GM10266 (cell line): ENCODE measurements around the gene SLC35F2.

Source experiments
- DNase-seq: peaks from one replicate; pipeline ENCODE4 v3.0.0; 2012; ENCODE audit errors: extremely low spot score
- CTCF ChIP-seq: IDR thresholded peaks from 2 replicates; pipeline ENCODE4 v1.5.1; 2012; ENCODE audit warnings: mild to moderate bottlenecking, low read depth; ENCODE audit not compliant: control insufficient read depth, insufficient read depth; ENCODE audit errors: missing control alignments

The SLC35F2 gene

DNA sequence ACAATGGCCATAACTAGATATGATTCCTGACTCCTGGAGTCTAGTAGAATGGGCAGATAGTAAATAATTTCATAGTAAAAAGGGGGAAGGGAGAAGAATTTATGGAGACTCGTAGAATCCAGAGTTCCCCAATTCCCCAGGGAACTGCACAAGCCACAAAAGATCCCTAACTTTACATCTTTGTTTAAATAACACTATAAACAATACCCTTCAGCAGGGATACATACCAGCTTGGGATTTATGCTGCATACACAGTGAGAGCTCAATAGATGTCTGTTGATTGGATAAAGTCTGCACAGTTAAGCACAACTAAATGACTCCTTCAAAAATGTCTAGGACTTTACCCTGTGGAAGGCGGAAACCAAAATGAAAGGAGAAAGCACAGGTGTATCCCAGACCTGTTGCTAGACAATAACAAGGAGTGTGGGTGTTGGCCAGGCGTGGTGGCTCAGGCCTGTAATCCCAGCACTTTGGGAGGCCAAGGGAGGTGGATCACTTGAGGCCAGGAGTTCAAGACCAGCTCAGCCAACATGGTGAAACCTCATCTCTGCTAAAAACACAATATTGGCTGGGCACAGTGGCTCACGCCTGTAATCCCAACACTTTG, 6.8 kb downstream of the SLC35F2 start:
- no peak for TF ChIP-seq CTCF
- no peak for DNase-seq

GRCh38 chr11:107849790-107850189, 8.8 kb downstream of the SLC35F2 start:
- DNase-seq, result no peak
- no peak for TF ChIP-seq CTCF

GRCh38 chr11:107848345-107848744, 10.2 kb downstream of the SLC35F2 start:
- no peak for DNase-seq
- no peak for TF ChIP-seq CTCF

GRCh38 chr11:107847184-107847583, 11.4 kb downstream of the SLC35F2 start:
- no peak for DNase-seq
- TF ChIP-seq CTCF, result no peak

DNA sequence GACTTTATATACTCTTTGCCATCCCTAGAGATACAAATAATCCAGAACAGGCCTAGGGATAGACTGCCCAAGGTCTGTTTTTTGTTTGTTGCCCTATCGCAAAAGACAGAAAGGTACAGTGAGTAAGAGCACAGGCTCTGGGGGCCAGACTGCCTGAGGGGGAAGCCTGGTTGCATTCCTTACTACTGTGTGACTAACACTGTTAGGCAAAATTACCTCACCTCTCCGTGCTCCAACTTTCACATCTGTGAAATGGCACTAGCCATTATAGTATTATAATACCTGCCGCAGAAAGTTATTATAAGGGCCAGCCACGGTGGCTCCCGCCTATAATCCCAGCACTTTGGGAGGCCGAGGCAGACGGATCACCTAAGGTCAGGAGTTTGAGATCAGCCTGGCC, 14.5 kb downstream of the SLC35F2 start:
- DNase-seq, result no peak
- no peak for TF ChIP-seq CTCF

GRCh38 chr11:107842412-107843100, 16.0 kb downstream of the SLC35F2 start:
- TF ChIP-seq CTCF, result no peak
- DNase-seq, result no peak

- DNase-seq, result no peak
- no peak for TF ChIP-seq CTCF
Observed at GRCh38 chr11:107840129-107840484, 18.5 kb downstream of the SLC35F2 start.
